Measurements from ENCODE around the gene MOGAT3. TPM values are rescaled to one million over a fixed set of nuclear protein-coding genes. Genes with fewer than 3 reads are reported as not detected.

MOGAT3 gene
- total RNA-seq, 4 donors from 2014 or later: 91.4 to 195 (median 123) TPM; not detected in 1

- peaks cover 0 to 21% of the 10 kb centered on the region in 2 donors for H3K27me3 ChIP-seq
- no peaks in the 10 kb centered on the region for H3K36me3 ChIP-seq
- no peaks in the 10 kb centered on the region for H3K9me3 ChIP-seq
- DNase-seq: no peak
- TF ChIP-seq POLR2A (IDR thresholded peaks at IDR 0.05) (no peak), CTCF (IDR thresholded peaks at IDR 0.05) (no peak)
- no peak overlapping the region for H3K27ac ChIP-seq
- H3K4me3 ChIP-seq: no peak overlapping the region
- peaks cover 0 to 16% (median 2%) of the 10 kb centered on the region in 4 donors for H3K4me1 ChIP-seq
Observed at GRCh38 chr7:101179713-101180112, 21.1 kb downstream of the MOGAT3 start.

GRCh38 chr7:101179117-101179516 is 21.7 kb downstream of the MOGAT3 start:
- no peak overlapping the region for H3K27ac ChIP-seq
- peaks cover 0 to 26% of the 10 kb centered on the region in 2 donors for H3K27me3 ChIP-seq
- H3K9me3 ChIP-seq: no peaks in the 10 kb centered on the region
- DNase-seq: no peak
- H3K36me3 ChIP-seq: no peaks in the 10 kb centered on the region
- TF ChIP-seq CTCF (IDR thresholded peaks at IDR 0.05): no peak
- TF ChIP-seq POLR2A (IDR thresholded peaks at IDR 0.05): no peak
- no peak overlapping the region for H3K4me3 ChIP-seq
- H3K4me1 ChIP-seq: peaks cover 0 to 16% (median 4%) of the 10 kb centered on the region in 4 donors

GRCh38 chr7:101177644-101178043 is 23.2 kb downstream of the MOGAT3 start:
- H3K27ac ChIP-seq: no peak overlapping the region
- no peak overlapping the region for H3K4me3 ChIP-seq
- H3K36me3 ChIP-seq: no peaks in the 10 kb centered on the region
- no peak for TF ChIP-seq POLR2A (IDR thresholded peaks at IDR 0.05)
- no peak for TF ChIP-seq CTCF (IDR thresholded peaks at IDR 0.05)
- DNase-seq: no peak
- peaks cover 0 to 38% of the 10 kb centered on the region in 2 donors for H3K27me3 ChIP-seq
- peaks cover 0 to 2% (median 0%) of the 10 kb centered on the region in 4 donors for H3K9me3 ChIP-seq
- peaks cover 0 to 30% (median 16%) of the 10 kb centered on the region in 4 donors for H3K4me1 ChIP-seq

- Histone ChIP-seq H3K27me3 (peaks cover 0 to 57% of the 10 kb centered on the region in 2 donors), H3K4me1 (peaks cover 0 to 44% (median 28%) of the 10 kb centered on the region in 4 donors), H3K36me3 (no peaks in the 10 kb centered on the region), H3K27ac (no peak overlapping the region), H3K9me3 (peaks cover 0 to 5% (median 0%) of the 10 kb centered on the region in 4 donors), H3K4me3 (no peak overlapping the region)
- TF ChIP-seq POLR2A (IDR thresholded peaks at IDR 0.05): no peak
- no peak for TF ChIP-seq CTCF (IDR thresholded peaks at IDR 0.05)
- no peak for DNase-seq
Observed at GRCh38 chr7:101175664-101176063, 25.2 kb downstream of the MOGAT3 start.

- H3K27ac ChIP-seq: no peak overlapping the region
- peaks cover 0 to 54% of the 10 kb centered on the region in 2 donors for H3K27me3 ChIP-seq
- H3K9me3 ChIP-seq: peaks cover 0 to 5% (median 0%) of the 10 kb centered on the region in 4 donors
- TF ChIP-seq POLR2A (IDR thresholded peaks at IDR 0.05): no peak
- no peak for TF ChIP-seq CTCF (IDR thresholded peaks at IDR 0.05)
- H3K4me3 ChIP-seq: no peak overlapping the region
- H3K36me3 ChIP-seq: no peaks in the 10 kb centered on the region
- H3K4me1 ChIP-seq: peaks cover 0 to 46% (median 30%) of the 10 kb centered on the region in 4 donors
- DNase-seq: no peak
Observed at GRCh38 chr7:101174322-101174854, 26.4 kb downstream of the MOGAT3 start.
